ENCODE data around the gene IL12RB2.
"Not testable (repeated sequence)": the region's sequence is repeated elsewhere in the genome, so short reads cannot be mapped to it uniquely, and the experiment has no call there.

The IL12RB2 gene

DNA sequence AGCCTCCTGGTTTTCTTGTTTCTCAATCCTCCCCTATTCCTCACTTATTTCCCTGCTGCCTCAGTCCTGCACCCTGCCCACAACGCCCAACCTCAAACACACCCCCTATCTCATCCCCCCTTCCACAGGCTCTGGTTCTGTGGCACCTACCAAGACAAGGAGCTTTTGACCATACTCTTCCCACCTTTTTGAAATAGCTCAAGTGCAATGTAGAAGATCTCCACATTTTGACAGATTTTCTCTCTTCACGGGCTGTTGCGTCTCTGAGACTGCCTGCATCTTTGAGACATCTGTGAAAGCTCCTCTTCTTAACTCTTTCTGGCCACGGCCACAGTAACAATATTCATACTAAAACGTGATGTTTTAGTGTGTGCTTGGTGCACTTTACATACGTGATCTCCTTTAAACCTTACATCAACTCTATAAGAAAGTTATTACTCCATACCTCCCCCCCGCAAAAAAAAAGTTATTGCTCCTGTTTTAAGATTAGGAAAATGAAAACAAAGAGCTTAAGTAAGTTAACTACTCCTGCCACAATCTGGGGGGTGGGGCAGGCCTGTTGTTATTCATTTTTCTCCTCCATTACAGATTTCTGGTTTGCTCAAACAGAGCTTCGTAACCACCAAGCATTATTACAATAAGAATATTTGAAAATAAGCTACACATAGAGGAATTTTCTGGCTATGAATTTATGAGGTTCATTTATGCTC is 124.4 kb downstream of the IL12RB2 start:
- DNase-seq (ENCODE audit: low spot score), result no peak

DNA sequence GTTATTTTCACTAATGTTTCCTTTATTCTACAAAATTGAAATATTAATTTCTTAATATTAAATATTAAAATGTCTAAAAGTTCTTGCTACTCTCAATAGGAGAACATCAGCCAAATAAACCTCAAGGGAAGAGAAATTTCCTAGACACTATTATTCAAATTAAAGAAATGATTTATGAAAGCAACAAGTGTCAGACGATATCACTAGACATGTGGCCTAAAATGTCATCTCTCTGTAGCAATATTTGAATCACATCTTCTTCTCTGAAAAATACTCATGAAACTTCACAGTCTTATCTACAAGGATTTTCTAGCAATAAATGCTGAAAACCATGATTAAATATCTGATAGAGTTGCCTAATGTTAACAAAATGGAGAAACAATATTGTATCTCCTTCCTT is 125.1 kb downstream of the IL12RB2 start:
- no peak for DNase-seq (ENCODE audit: low spot score)

- DNase-seq (ENCODE audit: low spot score), result peak; percentile 9
Measured at GRCh38 chr1:67433837-67434236, 126.2 kb downstream of the IL12RB2 start.

- DNase-seq (ENCODE audit: low spot score), result no peak
Measured at GRCh38 chr1:67434491-67434890, 126.8 kb downstream of the IL12RB2 start.

DNA sequence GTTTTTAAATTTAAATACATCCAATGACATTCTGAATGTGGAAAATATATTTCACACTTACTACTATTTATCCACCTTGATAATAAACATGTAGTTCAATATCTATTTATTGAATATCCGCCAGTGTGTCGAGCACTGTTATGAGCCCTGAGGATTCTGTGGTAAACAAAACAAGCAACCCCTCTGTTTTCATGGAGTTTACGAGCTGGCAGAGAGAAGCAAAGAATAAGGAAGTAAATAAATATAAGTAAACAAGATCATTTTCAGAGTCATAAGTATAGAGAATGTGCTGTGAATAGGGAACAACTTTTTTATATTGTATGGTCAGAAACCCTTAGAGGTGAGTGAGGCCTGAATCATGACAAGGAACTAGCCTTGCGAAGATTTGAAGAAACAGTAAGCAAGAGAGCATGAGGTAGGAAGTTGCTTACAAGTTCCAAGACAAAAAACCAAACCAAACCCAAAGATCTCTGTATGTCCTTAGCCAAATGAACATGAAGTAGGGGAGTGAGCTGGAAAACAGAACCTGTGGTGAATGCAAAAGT is 128.9 kb downstream of the IL12RB2 start:
- DNase-seq (ENCODE audit: low spot score), result no peak

DNA sequence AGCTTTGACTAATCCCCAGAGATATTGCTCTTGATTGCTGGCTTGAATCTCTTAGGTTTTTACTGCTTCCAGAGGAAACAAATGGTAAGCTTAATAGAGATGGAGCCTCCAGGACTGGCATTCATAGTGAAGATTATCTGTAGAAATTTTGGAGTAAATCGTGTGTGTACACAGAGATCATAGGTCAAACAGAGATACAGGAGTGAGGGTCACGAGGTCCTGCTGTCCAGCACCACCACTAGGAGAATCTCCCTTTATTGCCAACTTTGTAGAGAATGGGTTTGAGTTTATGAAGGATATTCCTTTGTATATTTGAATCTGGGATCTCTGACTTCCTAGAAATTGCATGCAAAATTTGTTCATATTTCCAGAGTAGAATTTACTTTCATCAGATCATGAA is 130.3 kb downstream of the IL12RB2 start:
- no peak for DNase-seq (ENCODE audit: low spot score)

- DNase-seq (ENCODE audit: low spot score), result no peak
Measured at GRCh38 chr1:67439277-67440029, 131.8 kb downstream of the IL12RB2 start.

DNA sequence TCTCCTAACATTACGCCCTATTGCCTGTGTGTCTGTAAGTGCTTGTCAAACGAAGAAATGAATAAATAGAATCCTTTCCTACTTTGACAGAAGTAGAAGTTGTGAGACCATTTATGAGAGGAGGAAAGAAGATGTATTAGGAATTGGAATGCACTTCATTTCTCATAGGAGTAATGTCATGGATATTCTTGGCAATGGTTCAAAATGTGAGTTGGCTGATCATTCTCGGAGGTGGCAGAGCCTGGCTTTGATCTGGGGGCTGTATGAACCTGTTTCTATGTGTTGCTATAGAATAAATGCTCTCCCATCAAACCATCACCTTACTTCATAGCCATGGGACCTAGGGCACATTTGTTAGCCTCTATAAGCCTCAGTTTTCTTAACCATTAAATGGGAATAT is 132.7 kb downstream of the IL12RB2 start:
- DNase-seq (ENCODE audit: low spot score), result no peak

- peak; percentile 15 for DNase-seq (ENCODE audit: low spot score)
Measured at GRCh38 chr1:67441183-67441582, 133.5 kb downstream of the IL12RB2 start.

- DNase-seq (ENCODE audit: low spot score), result no peak
Measured at GRCh38 chr1:67441739-67442281, 134.1 kb downstream of the IL12RB2 start.

- DNase-seq (ENCODE audit: low spot score), result not testable (repeated sequence)
Measured at GRCh38 chr1:67446014-67446413, 138.3 kb downstream of the IL12RB2 start.

Data from globus pallidus (tissue), 1 donor.